Transverse colon (tissue), 4 donors: ENCODE measurements around the gene SMAD7. TPM values are rescaled to one million over a fixed set of nuclear protein-coding genes. Genes with fewer than 3 reads are reported as not detected.

Experiments used
- DNase-seq: peaks from one replicate; pipeline ENCODE4 v3.0.0-alpha.2; 2019
- H3K27ac ChIP-seq, 4 donors: fragments of 200-600 bp; sonication (generic); 2 replicates each; pipeline ENCODE4 v1.5.1; 2016 to 2018; ENCODE audit warnings: inconsistent platforms in 4 of 4
- H3K27me3 ChIP-seq: fragments of 200-600 bp; sonication (generic); 2 replicates; pipeline ENCODE4 v1.5.1; 2017; ENCODE audit warnings: inconsistent platforms
- H3K36me3 ChIP-seq, 4 donors: fragments of 200-600 bp; sonication (generic); 2 replicates each; pipeline ENCODE4 v1.5.1; 2017 to 2019; ENCODE audit warnings: inconsistent platforms in 4 of 4
- H3K4me1 ChIP-seq, 4 donors: fragments of 200-600 bp; sonication (generic); 2 replicates each; pipeline ENCODE4 v1.5.1; 2017 to 2020; ENCODE audit warnings: inconsistent platforms in 4 of 4
- H3K4me3 ChIP-seq, 4 donors: fragments of 200-600 bp; sonication (generic); 1 replicate in 1 of 4; 2 replicates in 3 of 4; pipeline versions ENCODE4 v1.5.1 to v1.6.1; 2017 to 2019; ENCODE audit warnings: inconsistent platforms in 4 of 4
- H3K9me3 ChIP-seq, 2 donors: fragments of 200-600 bp; sonication (generic); 2 replicates each; pipeline ENCODE4 v1.5.1; 2017 to 2019; ENCODE audit warnings: inconsistent platforms in 2 of 2
- CTCF ChIP-seq, 5 experiments: fragments of 200-600 bp in 3 of 5; fragments of 450-650 bp in 2 of 5; sonication (generic) in 3 of 5; IDR thresholded peaks; 1 replicate in 2 of 5; 2 replicates in 3 of 5; pipeline ENCODE4 v1.5.1; 2016 to 2017; ENCODE audit warnings: antibody characterized with exemption in 5 of 5, inconsistent platforms in 3 of 5, mild to moderate bottlenecking in 2 of 5, moderate library complexity in 1 of 5
- EP300 ChIP-seq: sonication (generic); formaldehyde crosslinking; IDR thresholded peaks from one replicate; pipeline ENCODE4 v1.6.1; 2017; ENCODE audit warnings: antibody characterized with exemption, low read depth
- POLR2A ChIP-seq: fragments of 450-650 bp; IDR thresholded peaks from one replicate; pipeline ENCODE4 v1.6.1; 2016; ENCODE audit warnings: antibody characterized with exemption, mild to moderate bottlenecking, moderate library complexity
- POLR2AphosphoS5 ChIP-seq, 3 donors: sonication (generic); formaldehyde crosslinking; IDR thresholded peaks; one replicate each; pipeline ENCODE4 v1.6.1; 2016; ENCODE audit warnings: antibody characterized with exemption in 3 of 3
- whole genome bisulfite sequencing, 2 donors: methylation state at CpG; one replicate each; pipeline ENCODE4 v1.1.5; 2018; ENCODE audit warnings: low coverage in 1 of 2; 5-methylcytosine and 5-hydroxymethylcytosine counted together
- in situ Hi-C, 4 donors: fragments of 200-750 bp; cut with MboI; loops; one replicate each; pipeline versions ENCODE4 v1.15.0 to v1.15.1; 2017; ENCODE audit warnings: low sequenced_read_pairs in 3 of 4, low pct_ligation_motif_present in 1 of 4, low pct_unique_long_range_greater_than_20kb in 1 of 4
- intact Hi-C: fragments of 100-400 bp; cut with DNase I; formaldehyde crosslinking; loops from one replicate; pipeline ENCODE4 v1.15.1; 2023; ENCODE audit warnings: low total_unique reads
- total RNA-seq, 4 donors: library from RNA; depleted of rRNA; stranded (reverse); fragments of >200 nt; gene quantifications; one replicate each; pipeline ENCODE4 v1.1.0, GENCODE V29; 2016

Gene SMAD7
- total RNA-seq, 4 donors from 2014 or later, result 76.0 to 199 (median 77.1) TPM

- WGBS, 2 donors, result 69 to 97% methylated on average over 3 to 6 of the region's 6 CpGs
- intact Hi-C loops, result no loop called here
- H3K27ac ChIP-seq, result no peak overlapping the region
- no peak for TF ChIP-seq CTCF (IDR thresholded peaks at IDR 0.05)
- TF ChIP-seq POLR2AphosphoS5 (IDR thresholded peaks at IDR 0.05), result no peak
- no peak for TF ChIP-seq EP300
- no peak for TF ChIP-seq POLR2A
- DNase-seq, result no peak
- H3K4me1 ChIP-seq, result no peaks in the 10 kb centered on the region
- H3K27me3 ChIP-seq, result no peaks in the 10 kb centered on the region
- in situ Hi-C loops, result loop anchor here in 1 of 4 donors (10.0 to 25.0 kb wide), 3 partner anchors 55 to 222 kb away; no protein-coding TSS in a partner anchor
- no peak overlapping the region for H3K4me3 ChIP-seq
- H3K9me3 ChIP-seq, result peaks cover 0 to under 1% of the 10 kb centered on the region in 2 donors
- no peaks in the 10 kb centered on the region for H3K36me3 ChIP-seq
These were observed 41.0 kb downstream of the SMAD7 start for GRCh38 chr18:48909721-48910120.

GRCh38 chr18:48908916-48909315 lies 41.8 kb downstream of the SMAD7 start:
- no peak overlapping the region for H3K27ac ChIP-seq
- intact Hi-C loops (no loop called here), in situ Hi-C loops (loop anchor here in 1 of 4 donors (25.0 kb wide), 1 partner anchor 222 kb away; no protein-coding TSS in a partner anchor)
- no peak overlapping the region for H3K4me3 ChIP-seq
- no peak for DNase-seq
- no peaks in the 10 kb centered on the region for H3K36me3 ChIP-seq
- TF ChIP-seq CTCF (IDR thresholded peaks at IDR 0.05) (no peak), EP300 (no peak), POLR2A (no peak), POLR2AphosphoS5 (IDR thresholded peaks at IDR 0.05) (no peak)
- H3K9me3 ChIP-seq, result peaks cover 0 to 5% of the 10 kb centered on the region in 2 donors
- 37 to 58% methylated on average over 2 to 3 of the region's 3 CpGs for WGBS, 2 donors
- H3K27me3 ChIP-seq, result no peaks in the 10 kb centered on the region
- H3K4me1 ChIP-seq, result no peaks in the 10 kb centered on the region

GRCh38 chr18:48905513-48905912 lies 45.3 kb downstream of the SMAD7 start:
- in situ Hi-C loops, result loop anchor here in 1 of 4 donors (25.0 kb wide), 1 partner anchor 218 kb away; no protein-coding TSS in a partner anchor
- intact Hi-C loops, result no loop called here
- H3K36me3 ChIP-seq, result no peaks in the 10 kb centered on the region
- peaks cover 6 to 15% (median 12%) of the 10 kb centered on the region in 4 donors for H3K4me1 ChIP-seq
- H3K4me3 ChIP-seq, result no peak overlapping the region
- TF ChIP-seq POLR2A, result no peak
- no peak for TF ChIP-seq POLR2AphosphoS5 (IDR thresholded peaks at IDR 0.05)
- TF ChIP-seq CTCF (IDR thresholded peaks at IDR 0.05), result no peak
- no peak for TF ChIP-seq EP300
- H3K27me3 ChIP-seq, result no peaks in the 10 kb centered on the region
- 94% methylated on average over 1 of the region's 1 CpG for WGBS, 2 donors
- H3K9me3 ChIP-seq, result peaks cover 0 to 5% of the 10 kb centered on the region in 2 donors
- DNase-seq, result no peak
- H3K27ac ChIP-seq, result no peak overlapping the region

- no peak for DNase-seq
- in situ Hi-C loops (loop anchor here in 1 of 4 donors (25.0 kb wide), 1 partner anchor 218 kb away; no protein-coding TSS in a partner anchor), intact Hi-C loops (no loop called here)
- H3K36me3 ChIP-seq, result no peaks in the 10 kb centered on the region
- 80 to 90% methylated on average over 3 of the region's 3 CpGs for WGBS, 2 donors
- TF ChIP-seq EP300 (no peak), POLR2A (no peak), POLR2AphosphoS5 (IDR thresholded peaks at IDR 0.05) (no peak), CTCF (IDR thresholded peaks at IDR 0.05) (no peak)
- peaks cover 6 to 15% (median 12%) of the 10 kb centered on the region in 4 donors for H3K4me1 ChIP-seq
- peaks cover 0 to 5% of the 10 kb centered on the region in 2 donors for H3K9me3 ChIP-seq
- no peak overlapping the region for H3K27ac ChIP-seq
- no peak overlapping the region for H3K4me3 ChIP-seq
- H3K27me3 ChIP-seq, result no peaks in the 10 kb centered on the region
These were observed 45.8 kb downstream of the SMAD7 start for GRCh38 chr18:48904847-48905394.
